ENCODE results near the gene ZC3H10. TPM values are rescaled to one million over a fixed set of nuclear protein-coding genes. Genes with fewer than 3 reads are reported as not detected.

The ZC3H10 gene
- total and polyA plus RNA-seq, 4 donors = 1.3 to 5.2 (median 1.9) TPM

DNA sequence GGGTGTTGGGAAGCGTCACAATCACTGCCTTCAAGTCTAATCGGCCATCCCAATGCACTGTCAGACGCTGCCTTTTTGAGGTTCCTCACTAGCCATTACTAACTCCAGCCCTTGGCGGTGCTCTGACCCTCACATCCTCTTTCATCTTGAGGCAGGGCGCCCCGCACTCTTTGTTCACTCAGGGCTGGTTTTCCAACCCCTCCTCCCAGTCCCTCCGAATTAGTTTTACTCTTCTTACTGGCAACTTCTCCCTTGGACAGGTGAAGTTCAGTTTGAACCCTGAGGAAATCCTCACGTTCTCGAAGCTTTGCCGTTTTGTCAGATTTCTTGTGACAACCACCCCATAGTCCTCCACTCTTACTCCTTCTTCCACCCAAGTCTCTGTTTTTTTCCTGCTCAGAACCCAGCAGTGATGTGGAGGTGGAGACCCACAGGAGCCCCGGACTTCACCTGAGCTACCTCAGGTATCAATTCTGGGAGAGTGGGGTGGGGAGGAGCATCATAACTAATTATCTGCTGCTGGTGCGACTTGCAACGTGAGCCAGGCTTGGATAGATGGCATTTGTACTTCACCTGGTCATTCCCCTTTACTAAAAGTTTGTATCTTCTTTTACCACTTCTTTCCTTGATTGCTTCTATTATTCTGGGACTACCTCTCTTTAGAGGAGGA lies 757 bp downstream of the ZC3H10 start:
- DNase-seq (ENCODE audit: low spot score) = no peak
- peaks cover 34 to 58% (median 49%) of the 10 kb centered on the region in 4 donors for H3K4me1 ChIP-seq (ENCODE audit: control insufficient read depth in 4 of 4, insufficient read depth in 4 of 4, low read length in 3 of 4)

DNA sequence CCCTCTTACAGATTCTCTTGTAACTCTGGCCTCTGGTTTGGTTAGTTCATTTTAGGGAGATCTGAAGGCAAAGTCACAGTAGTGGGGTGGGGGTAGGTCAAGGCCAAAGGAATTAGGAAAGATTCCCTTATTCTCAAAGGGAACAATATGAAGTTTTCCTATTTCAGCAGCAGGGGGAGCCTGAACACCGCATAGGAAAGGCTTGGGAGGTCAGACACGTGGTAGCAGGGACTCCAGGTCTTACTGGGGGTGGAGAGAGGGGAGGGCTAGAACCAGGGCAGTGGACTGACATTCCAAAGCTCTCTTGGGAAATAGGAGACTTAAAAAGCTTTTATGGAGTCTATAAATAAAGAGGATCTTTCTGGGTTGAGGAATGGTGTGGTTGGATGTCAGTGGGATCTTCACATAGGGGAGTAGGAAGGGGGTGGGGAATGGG lies 1.3 kb downstream of the ZC3H10 start:
- Histone ChIP-seq H3K27ac (ENCODE audit: low read depth in 1 of 2, low read length in 2 of 2) (peak overlapping the region; percentile 71 to 89), H3K4me3 (ENCODE audit: low read depth in 1 of 3, low read length in 3 of 3) (peak overlapping the region in 1 of 3 donors; percentile 74), H3K9ac (ENCODE audit: low read depth in 1 of 2, low read length in 2 of 2) (peak overlapping the region; percentile 51 to 63), H3K36me3 (ENCODE audit: control insufficient read depth in 4 of 4, insufficient read depth in 3 of 4, low read depth in 1 of 4, low read length in 3 of 4) (no peaks in the 10 kb centered on the region), H3K4me1 (ENCODE audit: control insufficient read depth in 4 of 4, insufficient read depth in 4 of 4, low read length in 3 of 4) (peaks cover 34 to 61% (median 49%) of the 10 kb centered on the region in 4 donors), H3K9me3 (ENCODE audit: control insufficient read depth in 4 of 4, low read length in 3 of 4) (no peaks in the 10 kb centered on the region), H3K27me3 (ENCODE audit: control insufficient read depth in 4 of 4, insufficient read depth in 4 of 4, low read length in 3 of 4) (no peaks in the 10 kb centered on the region)
- peak; percentile 64 for DNase-seq (ENCODE audit: low spot score)
- 0% methylated on average over 2 of the region's 2 CpGs for WGBS
- TF ChIP-seq FOXA2 (IDR thresholded peaks at IDR 0.05) (no peak), EGR1 (IDR thresholded peaks at IDR 0.05; ENCODE audit: low read depth in 2 of 2) (no peak), RXRA (IDR thresholded peaks at IDR 0.05) (peak; percentile 80), JUND (IDR thresholded peaks at IDR 0.05) (peak in 1 of 2 donors; percentile 28), SP1 (IDR thresholded peaks at IDR 0.05) (peak; percentile 68), TAF1 (conservative IDR thresholded peaks at IDR 0.05) (no peak), RAD21 (IDR thresholded peaks at IDR 0.05) (peak; percentile 99), GABPA (IDR thresholded peaks at IDR 0.05 in 1 of 2, conservative IDR thresholded peaks at IDR 0.05 in 1 of 2) (peak in 1 of 2 donors; percentile 62), NR2F2 (IDR thresholded peaks at IDR 0.05) (peak; percentile 89), YY1 (IDR thresholded peaks at IDR 0.05) (peak; percentile 58), HNF4G (IDR thresholded peaks at IDR 0.05) (no peak), FOXA1 (IDR thresholded peaks at IDR 0.05) (peak; percentile 46), HNF4A (conservative IDR thresholded peaks at IDR 0.05) (peak; percentile 65 to 68)
- TF ChIP-seq, protein P1, sequence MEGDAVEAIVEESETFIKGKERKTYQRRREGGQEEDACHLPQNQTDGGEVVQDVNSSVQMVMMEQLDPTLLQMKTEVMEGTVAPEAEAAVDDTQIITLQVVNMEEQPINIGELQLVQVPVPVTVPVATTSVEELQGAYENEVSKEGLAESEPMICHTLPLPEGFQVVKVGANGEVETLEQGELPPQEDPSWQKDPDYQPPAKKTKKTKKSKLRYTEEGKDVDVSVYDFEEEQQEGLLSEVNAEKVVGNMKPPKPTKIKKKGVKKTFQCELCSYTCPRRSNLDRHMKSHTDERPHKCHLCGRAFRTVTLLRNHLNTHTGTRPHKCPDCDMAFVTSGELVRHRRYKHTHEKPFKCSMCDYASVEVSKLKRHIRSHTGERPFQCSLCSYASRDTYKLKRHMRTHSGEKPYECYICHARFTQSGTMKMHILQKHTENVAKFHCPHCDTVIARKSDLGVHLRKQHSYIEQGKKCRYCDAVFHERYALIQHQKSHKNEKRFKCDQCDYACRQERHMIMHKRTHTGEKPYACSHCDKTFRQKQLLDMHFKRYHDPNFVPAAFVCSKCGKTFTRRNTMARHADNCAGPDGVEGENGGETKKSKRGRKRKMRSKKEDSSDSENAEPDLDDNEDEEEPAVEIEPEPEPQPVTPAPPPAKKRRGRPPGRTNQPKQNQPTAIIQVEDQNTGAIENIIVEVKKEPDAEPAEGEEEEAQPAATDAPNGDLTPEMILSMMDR (IDR thresholded peaks at IDR 0.05; ENCODE audit: low read depth, low read length, missing input control) = peak; percentile 88
- TF ChIP-seq, protein P2, sequence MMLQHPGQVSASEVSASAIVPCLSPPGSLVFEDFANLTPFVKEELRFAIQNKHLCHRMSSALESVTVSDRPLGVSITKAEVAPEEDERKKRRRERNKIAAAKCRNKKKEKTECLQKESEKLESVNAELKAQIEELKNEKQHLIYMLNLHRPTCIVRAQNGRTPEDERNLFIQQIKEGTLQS (IDR thresholded peaks at IDR 0.05) = peak; percentile 20
- TF ChIP-seq, protein P3, sequence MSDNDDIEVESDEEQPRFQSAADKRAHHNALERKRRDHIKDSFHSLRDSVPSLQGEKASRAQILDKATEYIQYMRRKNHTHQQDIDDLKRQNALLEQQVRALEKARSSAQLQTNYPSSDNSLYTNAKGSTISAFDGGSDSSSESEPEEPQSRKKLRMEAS (IDR thresholded peaks at IDR 0.05) = peak; percentile 83
- TF ChIP-seq, protein P4, sequence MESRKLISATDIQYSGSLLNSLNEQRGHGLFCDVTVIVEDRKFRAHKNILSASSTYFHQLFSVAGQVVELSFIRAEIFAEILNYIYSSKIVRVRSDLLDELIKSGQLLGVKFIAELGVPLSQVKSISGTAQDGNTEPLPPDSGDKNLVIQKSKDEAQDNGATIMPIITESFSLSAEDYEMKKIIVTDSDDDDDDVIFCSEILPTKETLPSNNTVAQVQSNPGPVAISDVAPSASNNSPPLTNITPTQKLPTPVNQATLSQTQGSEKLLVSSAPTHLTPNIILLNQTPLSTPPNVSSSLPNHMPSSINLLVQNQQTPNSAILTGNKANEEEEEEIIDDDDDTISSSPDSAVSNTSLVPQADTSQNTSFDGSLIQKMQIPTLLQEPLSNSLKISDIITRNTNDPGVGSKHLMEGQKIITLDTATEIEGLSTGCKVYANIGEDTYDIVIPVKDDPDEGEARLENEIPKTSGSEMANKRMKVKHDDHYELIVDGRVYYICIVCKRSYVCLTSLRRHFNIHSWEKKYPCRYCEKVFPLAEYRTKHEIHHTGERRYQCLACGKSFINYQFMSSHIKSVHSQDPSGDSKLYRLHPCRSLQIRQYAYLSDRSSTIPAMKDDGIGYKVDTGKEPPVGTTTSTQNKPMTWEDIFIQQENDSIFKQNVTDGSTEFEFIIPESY (IDR thresholded peaks at IDR 0.05) = peak; percentile 32

More for the DNA sequence above, 757 bp downstream of the ZC3H10 start:
- Histone ChIP-seq H3K27ac (ENCODE audit: low read depth in 1 of 2, low read length in 2 of 2) (peak overlapping the region; percentile 71 to 89), H3K9me3 (ENCODE audit: control insufficient read depth in 4 of 4, low read length in 3 of 4) (no peaks in the 10 kb centered on the region), H3K9ac (ENCODE audit: low read depth in 1 of 2, low read length in 2 of 2) (peak overlapping the region; percentile 51 to 63), H3K27me3 (ENCODE audit: control insufficient read depth in 4 of 4, insufficient read depth in 4 of 4, low read length in 3 of 4) (no peaks in the 10 kb centered on the region), H3K36me3 (ENCODE audit: control insufficient read depth in 4 of 4, insufficient read depth in 3 of 4, low read depth in 1 of 4, low read length in 3 of 4) (peaks cover 0 to 2% (median under 1%) of the 10 kb centered on the region in 4 donors), H3K4me3 (ENCODE audit: low read depth in 1 of 3, low read length in 3 of 3) (peak overlapping the region; percentile 45 to 80 (median 74))
- TF ChIP-seq RXRA (IDR thresholded peaks at IDR 0.05) (no peak), FOXA1 (IDR thresholded peaks at IDR 0.05) (no peak), EGR1 (IDR thresholded peaks at IDR 0.05; ENCODE audit: low read depth in 2 of 2) (no peak), GABPA (IDR thresholded peaks at IDR 0.05 in 1 of 2, conservative IDR thresholded peaks at IDR 0.05 in 1 of 2) (no peak), RAD21 (IDR thresholded peaks at IDR 0.05) (no peak), TAF1 (conservative IDR thresholded peaks at IDR 0.05) (no peak), HNF4G (IDR thresholded peaks at IDR 0.05) (no peak), HNF4A (conservative IDR thresholded peaks at IDR 0.05) (no peak), YY1 (IDR thresholded peaks at IDR 0.05) (no peak), FOXA2 (IDR thresholded peaks at IDR 0.05) (no peak), SP1 (IDR thresholded peaks at IDR 0.05) (no peak)
- TF ChIP-seq, protein P2 (IDR thresholded peaks at IDR 0.05) = no peak
- TF ChIP-seq, protein P4 (IDR thresholded peaks at IDR 0.05) = no peak
- TF ChIP-seq, protein P3 (IDR thresholded peaks at IDR 0.05) = no peak
- 6% methylated on average over 13 of the region's 13 CpGs for WGBS

Data from liver (tissue), 9 donors.